Caco-2 (cell line): Measurements from ENCODE around the gene VPS33B. TPM values are rescaled to one million over a fixed set of nuclear protein-coding genes. Genes with fewer than 3 reads are reported as not detected.

ENCODE experiments used
- BruUV-seq: library from RNA; stranded (reverse); fragments of 400-500 nt; replicated peaks from 2 replicates; lab custom pipeline; 2021; lab: Mats Ljungman, UMichigan
- CTCF ChIA-PET: fragments of 300-600 bp; sonication (Branson Sonifier 250); formaldehyde crosslinking; loops from one replicate; lab custom pipeline; 2022; ENCODE audit warnings: antibody characterized with exemption; lab: Charles Lee
- POLR2A ChIA-PET: fragments of 300-600 bp; sonication (Branson Sonifier 250); formaldehyde crosslinking; loops from one replicate; lab custom pipeline; 2022; ENCODE audit warnings: antibody characterized with exemption; lab: Charles Lee
- DNase-seq, 2 experiments: peaks; one replicate each; pipeline versions ENCODE4 v3.0.0 to v3.0.0-alpha.2; 2020 to 2022
- H3K27me3 ChIP-seq: replicated peaks from 2 replicates; pipeline ENCODE4 v1.6.0; 2011; ENCODE audit warnings: low read length; ENCODE audit not compliant: control insufficient read depth, insufficient read depth
- H3K36me3 ChIP-seq: 2 replicates; pipeline ENCODE4 v1.5.1; 2011; ENCODE audit warnings: low read length; ENCODE audit not compliant: control insufficient read depth, insufficient read depth
- H3K4me1 ChIP-seq: fragments of 250-450 bp; sonication (Bioruptor Pico); 2 replicates; pipeline ENCODE4 v1.5.1; 2020; ENCODE audit warnings: mild to moderate bottlenecking
- H3K4me3 ChIP-seq: 2 replicates; pipeline ENCODE4 v1.5.1; 2011; ENCODE audit warnings: low read depth, mild to moderate bottlenecking, control low read depth, low read length
- H3K9me3 ChIP-seq: fragments of 250-450 bp; sonication (Bioruptor Pico); 2 replicates; pipeline ENCODE4 v1.5.1; 2020; ENCODE audit warnings: mild to moderate bottlenecking, moderate library complexity
- H3K27ac Mint-ChIP-seq: one replicate; pipeline ENCODE4 v1.8.0; 2022; ENCODE audit warnings: mixed read lengths; ENCODE audit not compliant: unreplicated experiment
- H3K27me3 Mint-ChIP-seq: one replicate; pipeline ENCODE4 v1.8.0; 2022; ENCODE audit warnings: mixed read lengths; ENCODE audit not compliant: insufficient read depth, unreplicated experiment
- H3K36me3 Mint-ChIP-seq: one replicate; pipeline ENCODE4 v1.8.0; 2022; ENCODE audit warnings: mild to moderate bottlenecking, mixed read lengths; ENCODE audit not compliant: insufficient read depth, unreplicated experiment
- H3K4me1 Mint-ChIP-seq: one replicate; pipeline ENCODE4 v1.8.0; 2022; ENCODE audit warnings: low read depth, mixed read lengths; ENCODE audit not compliant: unreplicated experiment
- H3K4me3 Mint-ChIP-seq: one replicate; pipeline ENCODE4 v1.8.0; 2022; ENCODE audit warnings: mild to moderate bottlenecking, moderate library complexity, mixed read lengths; ENCODE audit not compliant: unreplicated experiment
- H3K9me3 Mint-ChIP-seq: one replicate; pipeline ENCODE4 v1.8.0; 2022; ENCODE audit warnings: mixed read lengths; ENCODE audit not compliant: unreplicated experiment
- CTCF ChIP-seq, 2 experiments: fragments of 200-600 bp in 1 of 2; IDR thresholded peaks; 1 replicate in 1 of 2; 2 replicates in 1 of 2; pipeline versions ENCODE4 v1.5.1 to v1.8.0; 2011 to 2022; ENCODE audit warnings: antibody characterized with exemption in 1 of 2, control low read depth in 1 of 2, inconsistent platforms in 1 of 2, low read depth in 1 of 2, low read length in 1 of 2, mild to moderate bottlenecking in 1 of 2, moderate library complexity in 1 of 2; ENCODE audit not compliant: insufficient read depth in 1 of 2, severe bottlenecking in 1 of 2, unreplicated experiment in 1 of 2
- intact Hi-C: fragments of 100-400 bp; cut with micrococcal nuclease; formaldehyde crosslinking; loops from one replicate; pipeline ENCODE4 v1.10.0; 2022; ENCODE audit not compliant: unreplicated experiment
- total RNA-seq: library from RNA; stranded (reverse); gene quantifications from 2 replicates; pipeline ENCODE4 v1.2.3, GENCODE V29; 2022

VPS33B gene
- total RNA-seq, 1 experiment from 2014 or later, result 13.7 TPM

GRCh38 chr15:90954712-90955623 lies 67.4 kb downstream of the VPS33B start, which contains the start of gene RCCD1:
Gene RCCD1, plus strand, starts transcription at chr15:90954884. Its CDS starts 1,851 bp downstream, at chr15:90956735.
- Histone ChIP-seq H3K4me3 (peak within 1 kb of the TSS; percentile 99), H3K36me3 (peaks cover 1% of the 10 kb centered on the region), H3K9me3 (no peaks in the 10 kb centered on the region), H3K27me3 (no peaks in the 10 kb centered on the region), H3K4me1 (peaks cover 4% of the 10 kb centered on the region)
- intact Hi-C loops, result loop anchor here (2.0 to 5.0 kb wide), 2 partner anchors 20 to 37 kb away; partner anchors contain the start of genes PRC1 and UNC45A
- ChIA-PET POLR2A (interaction anchor here (0.5 to 2.1 kb wide), 13 partner anchors 12 to 1935 kb away, joined by 3 to 24 read pairs (median 4); partner anchors contain the start of genes BLM, HDDC3 and UNC45A), CTCF (interaction anchor here (0.6 to 2.5 kb wide), 7 partner anchors 20 to 317 kb away, joined by 3 to 12 read pairs (median 3); partner anchors contain the start of genes HDDC3 and UNC45A)
- Mint-ChIP-seq H3K9me3 (no peaks in the 10 kb centered on the region), H3K27ac (peak within 1 kb of the TSS; percentile 87), H3K36me3 (peaks cover 55% of the 10 kb centered on the region), H3K4me3 (peak within 1 kb of the TSS; percentile 76), H3K27me3 (no peaks in the 10 kb centered on the region), H3K4me1 (peaks cover 9% of the 10 kb centered on the region)
- peak; percentile 96 to 97 for DNase-seq
- no TSS peak for BruUV-seq
- TF ChIP-seq CTCF (IDR thresholded peaks at IDR 0.05; ENCODE audit: insufficient read depth in 1 of 2, low read depth in 1 of 2, low read length in 1 of 2, severe bottlenecking in 1 of 2, unreplicated experiment in 1 of 2), result no peak

GRCh38 chr15:90953947-90954711 lies 68.3 kb downstream of the VPS33B start:
- Histone ChIP-seq H3K9me3 (no peaks in the 10 kb centered on the region), H3K36me3 (peaks cover 1% of the 10 kb centered on the region), H3K4me3 (peak overlapping the region; percentile 12; the same call in 1 of the 2 replicates), H3K4me1 (peaks cover 4% of the 10 kb centered on the region), H3K27me3 (no peaks in the 10 kb centered on the region)
- peak overlapping the region; percentile 87 for H3K27ac Mint-ChIP-seq
- intact Hi-C loops, result loop anchor here (2.0 kb wide), 1 partner anchor 19 kb away; the partner anchor contains the start of gene UNC45A
- POLR2A ChIA-PET, result interaction anchor here (0.6 to 2.1 kb wide), 9 partner anchors 11 to 237 kb away, joined by 3 to 24 read pairs (median 5); partner anchors contain the start of genes BLM, HDDC3 and UNC45A
- H3K27me3 Mint-ChIP-seq, result no peaks in the 10 kb centered on the region
- no peaks in the 10 kb centered on the region for H3K9me3 Mint-ChIP-seq
- TF ChIP-seq CTCF (IDR thresholded peaks at IDR 0.05; ENCODE audit: insufficient read depth in 1 of 2, low read depth in 1 of 2, low read length in 1 of 2, severe bottlenecking in 1 of 2, unreplicated experiment in 1 of 2), result no peak
- H3K4me3 Mint-ChIP-seq, result peak overlapping the region; percentile 76
- DNase-seq, result no peak
- peaks cover 9% of the 10 kb centered on the region for H3K4me1 Mint-ChIP-seq
- CTCF ChIA-PET, result interaction anchor here (0.6 to 2.5 kb wide), 5 partner anchors 19 to 146 kb away, joined by 3 to 12 read pairs (median 7); partner anchors contain the start of genes HDDC3 and UNC45A
- H3K36me3 Mint-ChIP-seq, result peaks cover 54% of the 10 kb centered on the region
- TSS peak; percentile 75 for BruUV-seq
